HG03095 (cell line): ENCODE measurements around the gene HAVCR1.
"Not testable (repeated sequence)": the region's sequence is repeated elsewhere in the genome, so short reads cannot be mapped to it uniquely, and the experiment has no call there.

Experiments
- ATAC-seq: cut with Tn5 transposase; IDR thresholded peaks from one replicate; pipeline ENCODE4 v1.9.1; 2021; ENCODE audit warnings: moderate library complexity; ENCODE audit not compliant: unreplicated experiment

Gene HAVCR1

GRCh38 chr5:157050050-157050449 is 8.9 kb downstream of the HAVCR1 start:
- ATAC-seq: no peak

GRCh38 chr5:157049605-157050004 is 9.3 kb downstream of the HAVCR1 start:
- ATAC-seq: no peak

GRCh38 chr5:157047898-157048297 is 11.0 kb downstream of the HAVCR1 start:
- ATAC-seq: peak; percentile 73

- not testable (repeated sequence) for ATAC-seq
Measured at GRCh38 chr5:157047016-157047415, 11.9 kb downstream of the HAVCR1 start.

GRCh38 chr5:157046041-157046440 is 12.9 kb downstream of the HAVCR1 start:
- no peak for ATAC-seq

- no peak for ATAC-seq
Measured at GRCh38 chr5:157045601-157046000, 13.3 kb downstream of the HAVCR1 start.

GRCh38 chr5:157038568-157039187 is 20.2 kb downstream of the HAVCR1 start:
- ATAC-seq: no peak

GRCh38 chr5:157034106-157035072 is 24.5 kb downstream of the HAVCR1 start:
- ATAC-seq: not testable (repeated sequence)

- ATAC-seq: no peak
Measured at GRCh38 chr5:157033071-157033583, 25.8 kb downstream of the HAVCR1 start.

- ATAC-seq: no peak
Measured at GRCh38 chr5:157030692-157031091, 28.2 kb downstream of the HAVCR1 start.

- no peak for ATAC-seq
Measured at GRCh38 chr5:157029457-157029856, 29.5 kb downstream of the HAVCR1 start.

GRCh38 chr5:157027663-157028062 is 31.3 kb downstream of the HAVCR1 start:
- peak; percentile 78 for ATAC-seq

GRCh38 chr5:157026789-157027424 is 32.0 kb downstream of the HAVCR1 start:
- ATAC-seq: no peak

- no peak for ATAC-seq
Measured at GRCh38 chr5:157025093-157025698, 33.7 kb downstream of the HAVCR1 start.

- ATAC-seq: no peak
Measured at GRCh38 chr5:157024208-157024959, 34.5 kb downstream of the HAVCR1 start.

- ATAC-seq: no peak
Measured at GRCh38 chr5:157022024-157022423, 36.9 kb downstream of the HAVCR1 start.

- ATAC-seq: no peak
Measured at GRCh38 chr5:157020511-157021222, 38.2 kb downstream of the HAVCR1 start.

- ATAC-seq: no peak
Measured at GRCh38 chr5:157020002-157020401, 38.9 kb downstream of the HAVCR1 start.

- not testable (repeated sequence) for ATAC-seq
Measured at GRCh38 chr5:157014143-157014542, 44.8 kb downstream of the HAVCR1 start.

- no peak for ATAC-seq
Measured at GRCh38 chr5:157006262-157006661, 52.7 kb downstream of the HAVCR1 start.
